ENCODE data around the gene SOX4. TPM values are rescaled to one million over a fixed set of nuclear protein-coding genes. Genes with fewer than 3 reads are reported as not detected.

SOX4 gene
- total and polyA plus RNA-seq, 2 experiments from 2014 or later, result 164 to 235 TPM

DNA sequence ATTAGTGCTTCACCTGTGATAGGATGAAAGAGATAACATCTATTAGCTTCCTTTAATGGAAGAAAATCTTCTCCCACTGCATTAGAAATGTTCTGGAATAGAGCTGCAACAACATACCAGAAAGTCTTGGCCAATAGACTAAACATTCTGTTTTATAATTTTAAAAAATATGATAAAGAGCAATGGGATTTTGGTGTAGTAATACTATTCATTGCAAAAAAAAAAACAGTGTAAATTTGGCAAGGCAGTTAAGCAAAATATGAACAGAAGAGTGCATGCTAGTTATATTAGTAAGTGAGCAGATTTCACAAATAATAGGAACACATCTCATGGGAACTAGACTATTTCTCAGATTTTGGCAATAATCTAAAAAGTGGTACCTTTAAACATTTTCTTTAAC lies 43.3 kb downstream of the SOX4 start:
- H3K9me3 Mint-ChIP-seq, result peaks cover 6% of the 10 kb centered on the region
- Histone ChIP-seq H3K36me3 (ENCODE audit: insufficient read depth) (no peaks in the 10 kb centered on the region), H3K4me2 (no peak overlapping the region), H3K27me3 (ENCODE audit: insufficient read depth) (no peaks in the 10 kb centered on the region), H3F3A (replicated peaks; ENCODE audit: low read depth) (0 out of 2 replicates have a peak, but pooled peaks cover 4% of the 10 kb centered on the region), H3K4me3 (no peak overlapping the region), H2AFZ (no peak overlapping the region), H3K79me2 (replicated peaks; ENCODE audit: insufficient read depth) (no peaks in the 10 kb centered on the region), H3K9me2 (ENCODE audit: insufficient read depth) (no peaks in the 10 kb centered on the region), H3K4me1 (ENCODE audit: insufficient read depth) (no peaks in the 10 kb centered on the region), H4K20me1 (replicated peaks; ENCODE audit: insufficient read depth) (no peaks in the 10 kb centered on the region), H3K27ac (ENCODE audit: low read depth) (no peak overlapping the region)
- H3K4me3 Mint-ChIP-seq, result no peak overlapping the region
- ATAC-seq (no peak), DNase-seq (ENCODE audit: low spot score) (no peak)
- H3K4me1 Mint-ChIP-seq, result peaks cover 2% of the 10 kb centered on the region; the same call in 2 of the 3 replicates
- H3K36me3 Mint-ChIP-seq (ENCODE audit: low read depth), result no peaks in the 10 kb centered on the region
- TF ChIP-seq NANOG (IDR thresholded peaks at IDR 0.05; ENCODE audit: borderline replicate concordance) (no peak), EZH2 (IDR thresholded peaks at IDR 0.05; ENCODE audit: low read depth, unreplicated experiment) (no peak), JUNB (IDR thresholded peaks at IDR 0.05; ENCODE audit: unreplicated experiment) (no peak), ZNF114 (CRISPR knock-in tag; IDR thresholded peaks at IDR 0.05) (no peak), ETS1 (IDR thresholded peaks at IDR 0.05) (no peak), CREB1 (CRISPR knock-in tag; IDR thresholded peaks at IDR 0.05; ENCODE audit: low read depth) (no peak), ZNF331 (CRISPR knock-in tag; IDR thresholded peaks at IDR 0.05; ENCODE audit: low read depth) (no peak), POLR2AphosphoS5 (IDR thresholded peaks at IDR 0.05; ENCODE audit: low read depth) (no peak), STAT1 (IDR thresholded peaks at IDR 0.05; ENCODE audit: unreplicated experiment) (no peak), EZH2phosphoT487 (IDR thresholded peaks at IDR 0.05; ENCODE audit: unreplicated experiment) (no peak)
- TF ChIP-seq, protein P1, sequence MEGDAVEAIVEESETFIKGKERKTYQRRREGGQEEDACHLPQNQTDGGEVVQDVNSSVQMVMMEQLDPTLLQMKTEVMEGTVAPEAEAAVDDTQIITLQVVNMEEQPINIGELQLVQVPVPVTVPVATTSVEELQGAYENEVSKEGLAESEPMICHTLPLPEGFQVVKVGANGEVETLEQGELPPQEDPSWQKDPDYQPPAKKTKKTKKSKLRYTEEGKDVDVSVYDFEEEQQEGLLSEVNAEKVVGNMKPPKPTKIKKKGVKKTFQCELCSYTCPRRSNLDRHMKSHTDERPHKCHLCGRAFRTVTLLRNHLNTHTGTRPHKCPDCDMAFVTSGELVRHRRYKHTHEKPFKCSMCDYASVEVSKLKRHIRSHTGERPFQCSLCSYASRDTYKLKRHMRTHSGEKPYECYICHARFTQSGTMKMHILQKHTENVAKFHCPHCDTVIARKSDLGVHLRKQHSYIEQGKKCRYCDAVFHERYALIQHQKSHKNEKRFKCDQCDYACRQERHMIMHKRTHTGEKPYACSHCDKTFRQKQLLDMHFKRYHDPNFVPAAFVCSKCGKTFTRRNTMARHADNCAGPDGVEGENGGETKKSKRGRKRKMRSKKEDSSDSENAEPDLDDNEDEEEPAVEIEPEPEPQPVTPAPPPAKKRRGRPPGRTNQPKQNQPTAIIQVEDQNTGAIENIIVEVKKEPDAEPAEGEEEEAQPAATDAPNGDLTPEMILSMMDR (conservative IDR thresholded peaks at IDR 0.05; ENCODE audit: low read depth in 2 of 2), result no peak
- TF ChIP-seq, protein P2, sequence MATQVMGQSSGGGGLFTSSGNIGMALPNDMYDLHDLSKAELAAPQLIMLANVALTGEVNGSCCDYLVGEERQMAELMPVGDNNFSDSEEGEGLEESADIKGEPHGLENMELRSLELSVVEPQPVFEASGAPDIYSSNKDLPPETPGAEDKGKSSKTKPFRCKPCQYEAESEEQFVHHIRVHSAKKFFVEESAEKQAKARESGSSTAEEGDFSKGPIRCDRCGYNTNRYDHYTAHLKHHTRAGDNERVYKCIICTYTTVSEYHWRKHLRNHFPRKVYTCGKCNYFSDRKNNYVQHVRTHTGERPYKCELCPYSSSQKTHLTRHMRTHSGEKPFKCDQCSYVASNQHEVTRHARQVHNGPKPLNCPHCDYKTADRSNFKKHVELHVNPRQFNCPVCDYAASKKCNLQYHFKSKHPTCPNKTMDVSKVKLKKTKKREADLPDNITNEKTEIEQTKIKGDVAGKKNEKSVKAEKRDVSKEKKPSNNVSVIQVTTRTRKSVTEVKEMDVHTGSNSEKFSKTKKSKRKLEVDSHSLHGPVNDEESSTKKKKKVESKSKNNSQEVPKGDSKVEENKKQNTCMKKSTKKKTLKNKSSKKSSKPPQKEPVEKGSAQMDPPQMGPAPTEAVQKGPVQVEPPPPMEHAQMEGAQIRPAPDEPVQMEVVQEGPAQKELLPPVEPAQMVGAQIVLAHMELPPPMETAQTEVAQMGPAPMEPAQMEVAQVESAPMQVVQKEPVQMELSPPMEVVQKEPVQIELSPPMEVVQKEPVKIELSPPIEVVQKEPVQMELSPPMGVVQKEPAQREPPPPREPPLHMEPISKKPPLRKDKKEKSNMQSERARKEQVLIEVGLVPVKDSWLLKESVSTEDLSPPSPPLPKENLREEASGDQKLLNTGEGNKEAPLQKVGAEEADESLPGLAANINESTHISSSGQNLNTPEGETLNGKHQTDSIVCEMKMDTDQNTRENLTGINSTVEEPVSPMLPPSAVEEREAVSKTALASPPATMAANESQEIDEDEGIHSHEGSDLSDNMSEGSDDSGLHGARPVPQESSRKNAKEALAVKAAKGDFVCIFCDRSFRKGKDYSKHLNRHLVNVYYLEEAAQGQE (IDR thresholded peaks at IDR 0.05; ENCODE audit: unreplicated experiment), result no peak
- TF ChIP-seq, protein P3, sequence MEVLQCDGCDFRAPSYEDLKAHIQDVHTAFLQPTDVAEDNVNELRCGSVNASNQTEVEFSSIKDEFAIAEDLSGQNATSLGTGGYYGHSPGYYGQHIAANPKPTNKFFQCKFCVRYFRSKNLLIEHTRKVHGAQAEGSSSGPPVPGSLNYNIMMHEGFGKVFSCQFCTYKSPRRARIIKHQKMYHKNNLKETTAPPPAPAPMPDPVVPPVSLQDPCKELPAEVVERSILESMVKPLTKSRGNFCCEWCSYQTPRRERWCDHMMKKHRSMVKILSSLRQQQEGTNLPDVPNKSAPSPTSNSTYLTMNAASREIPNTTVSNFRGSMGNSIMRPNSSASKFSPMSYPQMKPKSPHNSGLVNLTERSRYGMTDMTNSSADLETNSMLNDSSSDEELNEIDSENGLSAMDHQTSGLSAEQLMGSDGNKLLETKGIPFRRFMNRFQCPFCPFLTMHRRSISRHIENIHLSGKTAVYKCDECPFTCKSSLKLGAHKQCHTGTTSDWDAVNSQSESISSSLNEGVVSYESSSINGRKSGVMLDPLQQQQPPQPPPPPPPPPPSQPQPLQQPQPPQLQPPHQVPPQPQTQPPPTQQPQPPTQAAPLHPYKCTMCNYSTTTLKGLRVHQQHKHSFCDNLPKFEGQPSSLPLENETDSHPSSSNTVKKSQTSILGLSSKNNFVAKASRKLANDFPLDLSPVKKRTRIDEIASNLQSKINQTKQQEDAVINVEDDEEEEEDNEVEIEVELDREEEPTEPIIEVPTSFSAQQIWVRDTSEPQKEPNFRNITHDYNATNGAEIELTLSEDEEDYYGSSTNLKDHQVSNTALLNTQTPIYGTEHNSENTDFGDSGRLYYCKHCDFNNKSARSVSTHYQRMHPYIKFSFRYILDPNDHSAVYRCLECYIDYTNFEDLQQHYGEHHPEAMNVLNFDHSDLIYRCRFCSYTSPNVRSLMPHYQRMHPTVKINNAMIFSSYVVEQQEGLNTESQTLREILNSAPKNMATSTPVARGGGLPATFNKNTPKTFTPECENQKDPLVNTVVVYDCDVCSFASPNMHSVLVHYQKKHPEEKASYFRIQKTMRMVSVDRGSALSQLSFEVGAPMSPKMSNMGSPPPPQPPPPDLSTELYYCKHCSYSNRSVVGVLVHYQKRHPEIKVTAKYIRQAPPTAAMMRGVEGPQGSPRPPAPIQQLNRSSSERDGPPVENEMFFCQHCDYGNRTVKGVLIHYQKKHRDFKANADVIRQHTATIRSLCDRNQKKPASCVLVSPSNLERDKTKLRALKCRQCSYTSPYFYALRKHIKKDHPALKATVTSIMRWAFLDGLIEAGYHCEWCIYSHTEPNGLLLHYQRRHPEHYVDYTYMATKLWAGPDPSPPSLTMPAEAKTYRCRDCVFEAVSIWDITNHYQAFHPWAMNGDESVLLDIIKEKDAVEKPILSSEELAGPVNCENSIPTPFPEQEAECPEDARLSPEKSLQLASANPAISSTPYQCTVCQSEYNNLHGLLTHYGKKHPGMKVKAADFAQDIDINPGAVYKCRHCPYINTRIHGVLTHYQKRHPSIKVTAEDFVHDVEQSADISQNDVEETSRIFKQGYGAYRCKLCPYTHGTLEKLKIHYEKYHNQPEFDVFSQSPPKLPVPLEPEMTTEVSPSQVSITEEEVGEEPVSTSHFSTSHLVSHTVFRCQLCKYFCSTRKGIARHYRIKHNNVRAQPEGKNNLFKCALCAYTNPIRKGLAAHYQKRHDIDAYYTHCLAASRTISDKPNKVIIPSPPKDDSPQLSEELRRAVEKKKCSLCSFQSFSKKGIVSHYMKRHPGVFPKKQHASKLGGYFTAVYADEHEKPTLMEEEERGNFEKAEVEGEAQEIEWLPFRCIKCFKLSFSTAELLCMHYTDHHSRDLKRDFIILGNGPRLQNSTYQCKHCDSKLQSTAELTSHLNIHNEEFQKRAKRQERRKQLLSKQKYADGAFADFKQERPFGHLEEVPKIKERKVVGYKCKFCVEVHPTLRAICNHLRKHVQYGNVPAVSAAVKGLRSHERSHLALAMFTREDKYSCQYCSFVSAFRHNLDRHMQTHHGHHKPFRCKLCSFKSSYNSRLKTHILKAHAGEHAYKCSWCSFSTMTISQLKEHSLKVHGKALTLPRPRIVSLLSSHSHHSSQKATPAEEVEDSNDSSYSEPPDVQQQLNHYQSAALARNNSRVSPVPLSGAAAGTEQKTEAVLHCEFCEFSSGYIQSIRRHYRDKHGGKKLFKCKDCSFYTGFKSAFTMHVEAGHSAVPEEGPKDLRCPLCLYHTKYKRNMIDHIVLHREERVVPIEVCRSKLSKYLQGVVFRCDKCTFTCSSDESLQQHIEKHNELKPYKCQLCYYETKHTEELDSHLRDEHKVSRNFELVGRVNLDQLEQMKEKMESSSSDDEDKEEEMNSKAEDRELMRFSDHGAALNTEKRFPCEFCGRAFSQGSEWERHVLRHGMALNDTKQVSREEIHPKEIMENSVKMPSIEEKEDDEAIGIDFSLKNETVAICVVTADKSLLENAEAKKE (CRISPR knock-in tag; IDR thresholded peaks at IDR 0.05), result no peak
- H3K27me3 Mint-ChIP-seq (ENCODE audit: insufficient read depth, low read depth, poor library complexity), result no peaks in the 10 kb centered on the region
- H3K27ac Mint-ChIP-seq, result no peak overlapping the region

Measured in GM23338 (cell line).